Hematopoietic multipotent progenitor cell (in vitro differentiated cells): ENCODE measurements around the gene STARD9. TPM values are rescaled to one million over a fixed set of nuclear protein-coding genes. Genes with fewer than 3 reads are reported as not detected.
A peak's percentile ranks its signal among the peaks of the same experiment; 100 is the strongest.
"Not testable (repeated sequence)": the region's sequence is repeated elsewhere in the genome, so short reads cannot be mapped to it uniquely, and the experiment has no call there.

Experiments used
- DNase-seq, 3 donors: peaks; one replicate each; pipeline ENCODE4 v3.0.0-alpha.2; 2011 to 2015; ENCODE audit warnings: low read depth in 2 of 3, low spot score in 2 of 3
- total RNA-seq: library from RNA; depleted of rRNA; stranded (reverse); fragments of >200 nt; gene quantifications from one replicate; pipeline ENCODE4 v1.2.3, GENCODE V29; 2012

The STARD9 gene
- total RNA-seq, 1 donor, result 35.5 TPM

DNA sequence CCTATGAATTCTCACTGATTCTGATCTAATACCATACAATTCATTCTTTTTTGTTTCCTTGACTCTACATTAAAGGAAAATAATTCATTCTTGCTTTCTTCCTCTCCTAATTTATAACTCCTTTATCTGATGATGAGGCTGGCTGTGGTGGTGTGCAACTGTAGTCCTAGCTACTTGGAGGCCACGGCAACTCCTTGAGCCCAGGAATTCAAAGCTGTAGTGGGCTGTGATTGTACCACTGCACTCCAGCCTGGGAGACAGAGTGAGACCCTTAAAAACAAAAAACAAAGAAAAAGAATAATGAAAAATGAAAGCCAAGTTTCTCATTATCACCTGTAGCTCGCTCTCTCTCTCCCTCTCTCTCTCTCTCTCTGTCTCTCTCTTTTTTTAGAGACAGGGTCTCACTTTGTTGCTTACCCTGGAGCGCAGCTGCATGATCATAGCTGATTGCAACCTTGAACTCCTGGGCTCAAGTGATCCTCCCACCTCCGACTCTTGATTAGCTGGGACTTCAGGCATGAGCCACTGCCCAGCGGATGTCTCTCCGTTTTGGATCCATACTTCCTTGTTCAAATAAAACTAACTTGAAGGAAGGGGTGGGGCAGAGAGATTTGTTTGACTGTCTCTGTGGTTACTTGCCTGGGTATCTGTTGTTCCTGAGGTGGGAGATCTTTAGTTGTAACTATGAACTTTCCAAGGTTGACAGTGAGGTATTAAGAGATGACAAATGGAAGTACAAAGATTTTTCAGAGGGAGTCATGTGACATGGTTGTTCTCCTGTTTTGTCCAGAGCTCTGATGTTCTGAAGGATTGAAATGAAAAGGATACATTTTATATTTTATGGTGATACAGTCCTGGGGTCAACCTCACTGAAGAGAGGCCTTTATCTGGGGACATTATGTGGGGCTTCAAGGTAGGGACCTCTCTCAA lies 46.9 kb downstream of the STARD9 start:
- DNase-seq, result no peak

DNA sequence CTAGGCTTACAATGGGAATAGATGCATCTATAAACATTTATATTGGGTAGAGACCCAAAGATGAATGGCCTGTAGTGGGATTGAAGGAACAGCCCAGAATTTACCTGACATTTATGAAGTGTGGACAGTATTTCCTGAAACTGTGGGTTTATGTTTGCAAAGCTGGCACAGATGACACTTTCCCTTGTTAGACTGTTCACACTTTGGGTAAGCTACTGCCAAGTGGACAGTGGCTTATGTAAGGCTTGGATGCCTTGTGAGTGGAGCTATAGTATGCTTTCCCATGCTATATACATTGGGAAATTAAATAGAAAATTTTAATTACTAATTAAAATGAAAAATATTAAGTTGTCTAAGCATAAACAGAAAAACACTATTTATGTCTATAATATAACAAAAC lies 48.5 kb downstream of the STARD9 start:
- DNase-seq, result no peak

DNA sequence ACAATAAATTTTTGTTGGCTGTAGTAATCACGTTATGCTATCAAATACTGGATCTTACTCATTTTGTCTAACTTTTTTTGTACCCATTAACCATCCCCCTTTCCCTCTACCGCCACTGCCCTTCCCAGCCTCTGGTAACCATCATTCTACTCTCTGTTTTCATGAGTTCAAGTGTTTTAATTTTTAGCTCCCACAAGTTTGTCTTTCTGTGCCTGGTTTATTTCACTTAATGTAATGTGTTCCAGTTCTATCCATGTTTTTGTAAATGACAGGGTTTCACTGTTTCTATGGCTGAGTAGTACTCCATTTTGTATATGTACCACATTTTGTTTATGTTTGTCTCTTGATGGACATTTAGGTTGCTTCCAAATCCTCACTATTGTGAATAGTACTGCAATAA lies 52.1 kb downstream of the STARD9 start:
- no peak for DNase-seq

DNA sequence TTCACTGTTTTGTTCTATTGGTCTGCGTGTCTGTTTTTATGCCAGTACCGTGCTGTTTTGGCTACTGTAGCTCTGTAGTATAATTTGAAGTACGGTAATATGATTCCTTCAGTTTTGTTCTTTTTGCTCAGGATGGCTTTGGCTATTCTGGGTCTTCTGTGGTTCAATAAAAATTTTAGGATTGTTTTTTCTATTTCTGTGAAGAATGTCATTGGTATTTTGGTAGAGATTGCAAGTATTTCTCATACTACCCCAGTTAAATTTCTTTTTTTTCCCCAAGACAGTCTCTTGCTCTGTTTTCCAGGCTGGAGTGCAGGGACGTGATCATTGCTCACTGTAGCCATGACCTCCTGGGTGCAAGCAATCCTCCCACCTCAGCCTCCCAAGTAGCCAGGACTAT lies 53.4 kb downstream of the STARD9 start:
- DNase-seq, result no peak

DNA sequence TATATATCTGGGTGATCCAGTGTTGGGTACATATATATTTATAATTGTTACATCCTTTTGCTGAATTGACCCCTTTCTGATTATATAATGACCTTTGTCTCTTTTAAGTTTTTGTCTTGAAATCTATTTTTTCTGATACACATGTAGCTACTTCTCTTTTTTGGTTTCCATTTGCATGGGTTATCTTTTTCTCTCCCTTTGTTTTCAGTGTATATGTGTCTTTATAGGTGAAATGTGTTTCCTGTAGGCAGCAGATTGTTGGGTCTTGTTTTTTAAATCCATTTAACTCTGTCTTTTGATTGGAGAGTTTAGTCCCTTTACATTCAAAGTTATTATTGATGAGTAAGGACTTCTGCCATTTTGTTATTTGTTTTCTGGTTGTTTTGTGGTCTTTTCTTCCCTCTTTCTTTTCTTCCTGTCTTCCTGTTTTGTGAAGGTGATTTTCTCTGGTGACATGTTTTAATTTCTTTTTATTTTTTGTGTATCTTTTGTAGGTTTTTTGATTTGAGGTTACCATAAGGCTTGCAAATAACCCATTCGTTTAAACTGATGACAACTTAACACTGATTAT lies 56.8 kb downstream of the STARD9 start:
- peak in 1 of 3 donors; percentile 47 for DNase-seq

DNA sequence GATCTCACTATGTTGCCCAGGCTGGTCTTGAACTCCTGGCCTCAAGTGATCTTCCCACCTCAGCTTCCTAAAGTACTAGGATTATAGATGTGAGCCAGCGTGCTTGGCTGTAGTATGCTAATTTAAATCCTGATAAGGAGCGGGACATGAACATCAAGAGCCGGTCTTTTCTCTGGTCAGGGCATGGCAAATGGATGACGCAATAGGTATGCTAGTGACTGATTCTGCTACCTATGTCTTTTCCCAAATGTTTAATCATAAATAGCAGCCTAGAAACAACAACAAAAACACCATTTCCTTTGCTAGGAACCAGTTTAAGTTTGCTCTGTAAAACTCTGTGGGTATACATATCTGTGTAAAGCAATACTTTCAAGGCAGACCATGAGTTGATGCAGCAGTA lies 64.7 kb downstream of the STARD9 start:
- no peak for DNase-seq

DNA sequence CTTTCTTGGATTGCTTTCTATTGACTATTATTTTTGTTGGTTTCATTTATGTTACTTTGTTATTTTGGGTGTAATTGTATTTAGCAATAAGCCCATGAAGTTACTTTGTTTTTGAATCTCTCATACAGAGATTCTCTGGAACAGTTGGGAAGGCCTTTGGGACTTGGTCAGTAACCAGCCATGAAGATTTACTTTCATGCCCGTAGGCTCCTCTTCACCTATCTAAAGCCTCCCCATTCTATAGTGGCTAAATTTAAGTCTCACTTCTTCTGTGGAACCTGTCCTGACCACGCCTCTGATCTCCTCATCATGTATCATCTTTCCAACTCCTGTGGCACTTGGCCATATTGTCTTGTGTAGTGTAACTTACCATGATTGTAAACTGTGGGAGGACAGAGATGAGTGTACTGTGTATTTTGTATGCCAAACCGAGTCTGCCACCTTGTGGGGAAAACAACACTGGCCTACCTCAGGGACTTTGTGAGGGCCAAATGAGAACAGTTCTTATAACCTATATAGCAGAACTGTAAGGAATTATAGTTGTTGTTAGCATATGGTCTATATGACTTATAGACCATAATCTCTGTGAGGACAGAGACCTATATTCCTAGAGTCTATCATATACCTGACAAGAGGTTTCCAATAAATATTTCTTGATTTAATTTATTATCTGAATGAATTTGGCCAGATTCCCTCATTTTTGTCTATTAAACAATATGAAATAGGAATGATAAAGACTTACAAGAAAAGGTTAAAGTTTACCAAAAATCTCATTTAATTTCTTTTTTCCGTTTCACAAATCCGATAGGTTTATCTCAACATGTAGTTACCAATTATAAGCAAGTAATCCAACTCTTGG lies 75.0 kb downstream of the STARD9 start:
- DNase-seq, result peak; percentile 13 to 90 (median 79)

DNA sequence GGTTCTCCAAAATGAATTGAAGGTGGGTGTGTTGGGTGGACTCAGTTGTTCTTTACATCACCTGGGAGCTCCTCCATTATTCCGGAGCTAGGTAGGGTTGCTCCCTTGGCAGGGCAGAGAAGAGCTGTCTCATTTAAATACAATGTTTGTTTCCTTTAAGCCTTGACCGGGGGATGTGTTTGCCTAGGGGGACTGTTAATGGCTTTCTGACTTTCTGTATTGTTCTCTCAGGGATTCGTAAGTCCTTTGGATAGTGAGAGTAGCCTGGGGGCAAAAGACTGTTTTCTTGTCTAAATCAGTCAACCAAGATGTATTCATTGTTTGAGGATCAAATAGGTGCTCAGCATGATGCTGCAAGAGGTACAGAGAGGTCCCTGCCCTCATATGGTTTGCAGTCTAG lies 90.4 kb downstream of the STARD9 start:
- DNase-seq, result no peak

DNA sequence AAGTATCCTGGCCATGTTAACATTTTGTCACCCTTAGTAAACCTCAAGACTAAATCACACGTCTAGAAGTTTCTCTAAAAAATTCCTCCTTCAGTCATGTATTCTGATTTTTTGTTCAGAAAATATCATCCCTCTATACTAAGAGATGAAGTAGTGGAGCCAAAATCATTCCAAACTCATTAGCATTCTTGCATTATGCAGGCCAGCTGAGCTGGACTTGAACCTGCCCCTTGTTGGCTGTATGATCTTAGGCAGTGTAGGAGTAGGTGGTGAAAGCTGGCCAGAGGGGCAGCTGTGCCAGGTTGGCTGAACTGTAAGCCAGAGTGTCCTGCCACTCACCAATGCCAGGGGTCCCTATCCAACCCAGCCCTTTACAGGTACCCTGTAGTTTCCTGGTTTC lies 92.4 kb downstream of the STARD9 start:
- no peak for DNase-seq

DNA sequence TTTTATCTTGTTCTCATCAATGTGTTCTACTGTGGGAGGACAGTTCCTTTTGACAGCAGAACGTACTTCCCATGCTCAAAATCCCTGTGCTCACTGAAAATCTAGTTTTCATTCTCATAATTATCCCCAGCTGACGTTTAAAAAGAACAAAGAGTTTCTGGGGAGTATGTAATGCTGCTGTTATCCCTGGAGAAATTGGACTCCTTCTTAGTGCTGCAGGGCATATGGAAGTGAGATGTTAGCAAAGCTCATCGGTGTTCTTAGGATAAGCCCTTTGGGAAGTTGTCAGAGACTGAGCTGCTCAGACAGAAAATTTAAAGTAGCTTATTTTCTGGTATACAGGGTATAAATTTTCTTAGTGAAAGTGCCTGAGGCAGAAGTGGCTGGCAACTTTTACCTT lies 95.0 kb downstream of the STARD9 start:
- DNase-seq, result no peak

DNA sequence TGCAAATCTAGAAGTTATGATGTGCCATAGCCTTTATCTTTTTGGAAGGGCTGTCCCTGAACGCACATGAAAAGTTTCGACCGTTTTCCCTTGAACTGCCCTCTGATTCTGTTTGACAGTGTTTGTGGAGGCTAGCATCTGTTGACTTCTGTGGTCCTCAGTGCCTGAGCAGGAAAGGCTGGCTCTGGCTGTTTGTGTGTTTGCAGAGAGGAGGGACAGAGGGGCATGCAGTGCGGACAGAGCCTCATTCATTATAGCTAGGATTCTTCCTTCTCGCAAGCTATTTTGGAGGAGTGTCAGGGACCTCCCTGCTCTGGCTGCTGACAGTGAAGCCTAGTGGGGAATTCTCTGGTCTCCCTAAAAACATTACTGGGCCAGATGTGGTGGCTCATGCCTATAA lies 97.0 kb downstream of the STARD9 start:
- no peak for DNase-seq

DNA sequence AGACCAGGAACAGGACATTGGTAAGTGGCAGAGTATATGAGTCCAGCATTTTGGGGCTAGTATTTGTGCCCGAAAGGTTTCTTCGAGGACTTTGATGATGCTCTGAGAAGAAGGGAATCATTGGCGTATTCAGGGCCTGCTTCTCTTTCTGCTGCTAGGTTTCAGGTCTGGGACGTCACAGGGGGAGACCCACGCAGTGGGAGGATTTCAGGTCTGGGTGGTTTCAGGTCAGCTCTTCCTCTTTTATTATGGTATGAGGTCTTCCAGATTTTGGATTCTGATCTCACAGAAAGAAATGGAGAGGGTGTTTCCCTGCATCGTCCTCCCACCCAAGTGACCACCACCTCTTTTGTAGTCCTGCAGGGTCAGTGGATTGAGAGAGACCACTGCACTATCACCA lies 99.1 kb downstream of the STARD9 start:
- DNase-seq, result no peak

DNA sequence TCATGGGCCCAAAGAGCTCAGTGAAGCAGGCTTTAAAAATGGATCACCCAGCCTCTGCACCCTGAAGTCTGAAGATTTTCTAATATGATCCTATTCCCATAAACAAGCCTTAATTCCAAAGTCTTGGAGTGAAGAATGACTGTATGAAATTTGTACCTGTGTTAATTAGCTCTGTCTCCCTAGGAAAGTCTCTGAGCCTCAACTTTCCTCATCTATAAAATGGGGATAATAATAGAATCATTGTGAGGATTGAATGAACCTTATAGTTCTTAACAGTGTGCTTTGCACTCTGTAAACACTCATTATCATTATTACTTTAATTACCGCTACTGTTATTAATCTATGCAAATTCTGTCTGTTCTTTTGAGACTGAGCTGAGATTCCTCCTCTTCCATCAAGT lies 99.6 kb downstream of the STARD9 start:
- DNase-seq, result no peak

DNA sequence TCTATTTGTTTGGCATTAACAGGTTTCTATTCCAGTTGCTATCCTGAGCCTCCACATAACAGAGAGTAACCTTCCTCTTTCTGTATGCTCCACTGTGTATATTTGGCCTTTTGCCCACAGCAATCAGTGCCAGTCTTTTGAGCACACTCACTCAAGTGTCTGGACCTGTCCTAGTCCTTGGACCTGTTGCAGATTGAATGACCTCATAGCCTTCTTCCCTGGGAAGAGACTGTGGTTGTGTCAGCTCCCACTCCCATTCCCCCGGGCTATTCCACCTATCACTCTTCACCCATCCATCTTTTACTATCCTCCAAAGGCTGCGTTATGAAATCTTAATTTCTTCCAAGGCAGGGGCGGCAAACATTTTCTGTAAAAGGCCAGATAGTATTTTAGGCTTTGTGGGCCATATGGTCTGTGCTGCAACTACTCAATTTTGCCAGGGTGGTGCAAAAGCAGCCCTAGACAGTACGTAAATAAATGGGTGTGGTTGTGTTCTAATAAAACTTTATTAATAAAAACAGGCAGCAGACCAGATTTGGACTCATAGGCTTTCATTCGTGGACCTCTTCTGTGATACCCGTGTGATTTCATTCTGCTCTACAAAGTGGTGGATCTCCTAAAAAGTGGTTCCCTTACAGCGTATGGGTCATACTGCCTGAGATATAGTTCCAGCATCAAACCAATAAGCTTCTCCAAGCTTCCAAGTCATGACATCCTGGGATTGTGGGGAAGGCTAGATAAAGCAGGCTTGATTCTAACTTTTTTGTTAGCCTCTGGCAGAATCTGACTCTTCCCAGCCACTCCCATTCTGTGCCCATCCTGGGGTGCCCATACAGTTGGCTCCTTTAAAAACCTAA lies 104.1 kb downstream of the STARD9 start:
- no peak for DNase-seq

DNA sequence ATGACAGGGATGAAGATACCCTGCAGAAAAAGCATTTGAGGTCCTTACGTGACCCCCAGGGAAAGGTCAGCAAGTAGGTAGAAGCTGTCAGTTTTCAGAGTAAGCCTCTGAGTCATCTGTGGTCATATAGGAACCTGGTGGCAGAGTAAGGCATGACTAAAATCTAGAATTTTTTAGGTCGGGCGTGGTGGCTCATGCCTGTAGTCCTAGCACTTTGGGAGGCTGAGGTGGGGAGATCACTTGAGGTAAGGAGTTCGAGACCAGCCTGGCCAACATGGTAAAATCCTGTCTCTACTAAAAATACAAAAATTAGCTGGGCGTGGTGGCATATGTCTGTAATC lies 104.7 kb downstream of the STARD9 start:
- not testable (repeated sequence) for DNase-seq

DNA sequence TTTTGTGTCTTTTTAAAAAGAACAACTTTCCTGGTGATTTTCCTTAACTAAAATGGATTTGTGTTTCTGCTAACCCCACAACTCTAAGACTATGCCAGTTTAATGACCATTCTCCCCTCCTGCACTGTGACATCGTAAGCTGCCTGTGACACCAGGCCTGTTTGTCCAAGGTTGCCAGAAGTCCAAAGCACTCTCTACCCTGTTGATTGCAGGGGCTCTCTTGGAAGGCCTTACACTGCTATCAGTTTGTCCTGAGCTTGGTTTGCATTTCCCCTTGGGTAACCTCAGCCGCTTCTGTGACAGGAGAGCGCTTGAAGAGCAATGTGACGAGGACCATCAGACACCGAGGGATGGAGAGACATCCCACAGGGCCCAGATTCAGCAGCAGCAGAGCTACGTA lies 105.7 kb downstream of the STARD9 start:
- DNase-seq, result no peak

DNA sequence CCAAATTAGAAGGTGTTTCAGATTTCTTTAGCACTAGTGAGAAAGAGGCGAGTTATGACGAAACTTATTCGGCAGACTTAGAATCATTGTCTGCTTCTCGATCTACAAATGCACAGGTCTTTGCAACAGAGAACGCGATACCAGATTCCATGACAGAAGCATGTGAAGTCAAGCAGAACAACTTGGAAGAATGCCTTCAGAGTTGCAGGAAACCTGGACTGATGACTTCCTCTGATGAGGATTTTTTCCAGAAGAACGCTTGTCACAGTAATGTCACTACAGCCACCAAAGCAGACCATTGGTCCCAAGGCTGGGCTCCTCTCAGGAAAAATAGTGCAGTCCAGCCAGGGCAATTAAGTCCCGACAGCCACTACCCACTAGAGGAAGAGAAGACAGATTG lies 110.9 kb downstream of the STARD9 start:
- no peak for DNase-seq

DNA sequence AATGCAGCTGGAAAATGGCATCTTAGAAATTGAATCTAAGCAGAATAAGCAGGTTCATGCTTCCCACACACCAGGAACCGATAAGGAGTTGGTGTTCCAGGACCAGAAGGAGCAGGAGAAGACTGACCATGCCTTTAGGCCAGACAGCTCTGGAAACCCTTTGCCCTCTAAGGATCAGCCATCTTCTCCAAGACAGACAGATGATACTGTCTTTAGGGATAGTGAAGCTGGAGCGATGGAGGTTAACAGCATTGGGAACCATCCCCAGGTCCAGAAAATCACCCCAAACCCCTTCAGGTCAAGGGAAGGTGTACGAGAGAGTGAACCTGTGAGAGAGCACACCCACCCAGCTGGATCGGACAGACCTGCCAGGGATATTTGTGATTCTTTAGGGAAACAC lies 112.3 kb downstream of the STARD9 start:
- no peak for DNase-seq

DNA sequence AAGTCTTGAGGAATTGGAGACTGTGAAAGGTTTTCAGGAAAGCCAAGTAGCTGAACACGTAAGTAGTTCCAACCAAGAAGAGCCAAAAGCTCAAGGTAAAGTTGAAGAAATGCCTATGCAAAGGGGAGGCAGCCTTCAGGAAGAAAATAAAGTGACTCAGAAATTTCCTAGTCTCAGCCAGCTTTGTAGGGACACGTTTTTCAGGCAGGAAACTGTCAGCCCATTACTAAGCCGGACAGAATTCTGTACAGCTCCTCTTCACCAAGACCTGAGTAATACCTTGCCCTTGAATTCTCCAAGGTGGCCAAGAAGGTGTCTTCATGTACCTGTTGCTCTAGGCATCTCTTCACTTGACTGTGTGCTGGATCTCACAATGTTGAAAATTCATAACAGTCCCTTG lies 112.9 kb downstream of the STARD9 start:
- no peak for DNase-seq

DNA sequence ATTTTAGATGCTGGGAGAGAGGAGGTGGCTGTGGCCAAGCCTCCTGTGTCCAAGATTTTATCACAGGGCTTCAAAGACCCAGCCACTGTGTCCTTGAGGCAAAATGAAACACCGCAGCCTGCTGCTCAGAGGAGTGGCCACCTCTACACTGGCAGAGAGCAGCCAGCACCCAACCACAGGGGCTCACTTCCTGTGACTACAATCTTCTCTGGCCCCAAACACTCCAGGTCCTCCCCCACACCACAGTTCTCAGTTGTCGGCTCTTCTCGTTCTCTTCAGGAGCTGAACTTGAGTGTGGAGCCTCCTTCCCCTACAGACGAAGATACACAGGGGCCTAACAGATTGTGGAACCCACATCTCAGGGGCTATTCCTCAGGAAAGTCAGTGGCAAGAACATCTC lies 115.9 kb downstream of the STARD9 start:
- DNase-seq, result no peak

DNA sequence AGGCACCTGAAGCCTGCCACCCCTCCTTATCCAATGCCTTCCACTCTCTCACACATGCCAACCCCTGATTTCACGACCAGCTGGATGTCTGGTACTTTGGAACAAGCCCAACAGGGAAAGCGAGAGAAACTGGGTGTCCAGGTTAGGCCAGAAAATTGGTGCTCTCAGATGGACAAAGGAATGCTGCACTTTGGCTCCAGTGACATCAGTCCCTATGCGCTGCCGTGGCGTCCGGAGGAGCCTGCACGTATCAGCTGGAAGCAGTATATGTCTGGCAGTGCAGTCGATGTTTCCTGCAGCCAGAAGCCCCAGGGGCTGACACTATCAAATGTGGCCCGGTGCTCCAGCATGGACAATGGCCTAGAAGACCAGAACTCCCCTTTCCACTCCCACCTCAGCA lies 116.4 kb downstream of the STARD9 start:
- no peak for DNase-seq
